Left lung (tissue), 10 donors: ENCODE data around the gene EML6. TPM values are rescaled to one million over a fixed set of nuclear protein-coding genes. Genes with fewer than 3 reads are reported as not detected.

Experiments used
- ATAC-seq: fragments of 200-7000 bp; cut with Tn5 transposase; one replicate; pipeline ENCODE4 v1.9.1; 2020; ENCODE audit warnings: moderate library complexity
- DNase-seq, 4 donors: peaks; one replicate each; pipeline ENCODE4 v3.0.0-alpha.2; 2013 to 2020
- H3K27ac ChIP-seq, 2 donors: fragments of 200-600 bp; sonication (generic) in 1 of 2; one replicate each; pipeline versions ENCODE4 v1.5.0 to v1.8.0; 2020 to 2021
- H3K27me3 ChIP-seq, 2 donors: fragments of 200-600 bp; sonication (generic) in 1 of 2; one replicate each; pipeline versions ENCODE4 v1.5.0 to v1.8.0; 2020 to 2021
- H3K36me3 ChIP-seq, 2 donors: fragments of 200-600 bp; sonication (generic) in 1 of 2; one replicate each; pipeline versions ENCODE4 v1.5.0 to v1.8.0; 2020 to 2021
- H3K4me1 ChIP-seq, 2 donors: fragments of 200-600 bp; one replicate each; pipeline ENCODE4 v1.8.0; 2021
- H3K4me3 ChIP-seq, 2 donors: fragments of 200-600 bp; sonication (generic) in 1 of 2; one replicate each; pipeline versions ENCODE4 v1.5.0 to v1.8.0; 2020 to 2021; ENCODE audit warnings: mild to moderate bottlenecking in 1 of 2
- H3K9me3 ChIP-seq, 2 donors: fragments of 200-600 bp; sonication (generic) in 1 of 2; one replicate each; pipeline versions ENCODE4 v1.5.0 to v1.8.0; 2020 to 2021
- CTCF ChIP-seq, 2 donors: fragments of 200-600 bp; sonication (generic) in 1 of 2; IDR thresholded peaks; one replicate each; pipeline versions ENCODE4 v1.5.0 to v1.8.0; 2021; ENCODE audit warnings: antibody characterized with exemption in 2 of 2
- intact Hi-C, 2 donors: fragments of 100-400 bp; cut with DNase I; formaldehyde crosslinking; loops; one replicate each; pipeline versions ENCODE4 v1.11.2 to v1.14.2; 2022
- polyA plus RNA-seq, 6 donors: library from polyadenylated mRNA; unstranded; fragments of 120-200 nt; gene quantifications; one replicate each; pipeline ENCODE4 v1.2.1, GENCODE V29; 2013; ENCODE audit not compliant: insufficient read length in 6 of 6
- total RNA-seq, 2 donors: library from RNA; stranded (reverse); fragmentation: NEBNext Ultra II Directional; extraction: Animal tissue kit (Norgen Biotek cat#: 25700); gene quantifications; one replicate each; pipeline ENCODE4 v1.2.1, GENCODE V29; 2021
- donor health status: DM: no; HTN: yes; CAD: no.
- donor health status: DM: no; HTN: no; CAD: no.

EML6 gene
- total and polyA plus RNA-seq, 8 donors = 0.73 to 2.2 (median 1.3) TPM

GRCh38 chr2:54995553-54995952 lies 272.1 kb downstream of the EML6 start:
- ATAC-seq = no peak
- Histone ChIP-seq H3K4me1 (peaks cover 8 to 48% of the 10 kb centered on the region in 2 donors), H3K9me3 (no peaks in the 10 kb centered on the region), H3K36me3 (no peaks in the 10 kb centered on the region), H3K27ac (no peak overlapping the region), H3K27me3 (no peaks in the 10 kb centered on the region), H3K4me3 (no peak overlapping the region)
- DNase-seq = no peak
- no peak for TF ChIP-seq CTCF (IDR thresholded peaks at IDR 0.05)
- intact Hi-C loops = no loop called here

- no peaks in the 10 kb centered on the region for H3K36me3 ChIP-seq
- H3K27ac ChIP-seq = no peak overlapping the region
- no peaks in the 10 kb centered on the region for H3K27me3 ChIP-seq
- intact Hi-C loops = no loop called here
- H3K4me1 ChIP-seq = peaks cover 8 to 58% of the 10 kb centered on the region in 2 donors
- DNase-seq = no peak
- H3K4me3 ChIP-seq = no peak overlapping the region
- no peaks in the 10 kb centered on the region for H3K9me3 ChIP-seq
- TF ChIP-seq CTCF (IDR thresholded peaks at IDR 0.05) = no peak
- ATAC-seq = no peak
Observed at GRCh38 chr2:54997826-54998225, 274.4 kb downstream of the EML6 start.

GRCh38 chr2:54999182-54999581 lies 275.7 kb downstream of the EML6 start:
- Histone ChIP-seq H3K4me3 (no peak overlapping the region), H3K27ac (no peak overlapping the region), H3K4me1 (peaks cover 8 to 64% of the 10 kb centered on the region in 2 donors), H3K36me3 (no peaks in the 10 kb centered on the region), H3K9me3 (no peaks in the 10 kb centered on the region), H3K27me3 (no peaks in the 10 kb centered on the region)
- TF ChIP-seq CTCF (IDR thresholded peaks at IDR 0.05) = no peak
- intact Hi-C loops = no loop called here
- DNase-seq = peak in 1 of 4 donors; percentile 47
- ATAC-seq = peak; percentile 78

- no peaks in the 10 kb centered on the region for H3K36me3 ChIP-seq
- H3K4me1 ChIP-seq = peaks cover 8 to 67% of the 10 kb centered on the region in 2 donors
- H3K4me3 ChIP-seq = no peak overlapping the region
- ATAC-seq (no peak), DNase-seq (no peak)
- intact Hi-C loops = no loop called here
- no peaks in the 10 kb centered on the region for H3K9me3 ChIP-seq
- H3K27ac ChIP-seq = peak overlapping the region in 1 of 2 donors; percentile 6
- TF ChIP-seq CTCF (IDR thresholded peaks at IDR 0.05) = no peak
- no peaks in the 10 kb centered on the region for H3K27me3 ChIP-seq
Observed at GRCh38 chr2:55000341-55000740, 276.9 kb downstream of the EML6 start.

GRCh38 chr2:55001716-55002115 lies 278.3 kb downstream of the EML6 start:
- TF ChIP-seq CTCF (IDR thresholded peaks at IDR 0.05) = no peak
- Histone ChIP-seq H3K4me3 (no peak overlapping the region), H3K36me3 (no peaks in the 10 kb centered on the region), H3K9me3 (no peaks in the 10 kb centered on the region), H3K4me1 (peaks cover 8 to 79% of the 10 kb centered on the region in 2 donors), H3K27ac (no peak overlapping the region), H3K27me3 (no peaks in the 10 kb centered on the region)
- intact Hi-C loops = no loop called here
- ATAC-seq (no peak), DNase-seq (no peak)
